ENCODE measurements around the gene PTPRD.

Gene PTPRD

GRCh38 chr9:8408575-8409190 lies 2204.1 kb downstream of the PTPRD start:
- in situ Hi-C loops (cut with HindIII; ENCODE audit: low sequenced_read_pairs): no loop called here
- TF ChIP-seq CTCF (IDR thresholded peaks at IDR 0.05; ENCODE audit: low read depth, low read length, missing control alignments): no peak
- no peak for DNase-seq (ENCODE audit: low read depth)
- no peak overlapping the region for H3K4me3 ChIP-seq (ENCODE audit: low read depth, low read length)

GRCh38 chr9:8401961-8402705 lies 2210.7 kb downstream of the PTPRD start:
- DNase-seq (ENCODE audit: low read depth): no peak
- TF ChIP-seq CTCF (IDR thresholded peaks at IDR 0.05; ENCODE audit: low read depth, low read length, missing control alignments): no peak
- in situ Hi-C loops (cut with HindIII; ENCODE audit: low sequenced_read_pairs): no loop called here
- H3K4me3 ChIP-seq (ENCODE audit: low read depth, low read length): no peak overlapping the region

- in situ Hi-C loops (cut with HindIII; ENCODE audit: low sequenced_read_pairs): no loop called here
- TF ChIP-seq CTCF (IDR thresholded peaks at IDR 0.05; ENCODE audit: low read depth, low read length, missing control alignments): no peak
- no peak overlapping the region for H3K4me3 ChIP-seq (ENCODE audit: low read depth, low read length)
- no peak for DNase-seq (ENCODE audit: low read depth)
These were observed 2212.4 kb downstream of the PTPRD start for GRCh38 chr9:8400378-8400777.

- no peak for TF ChIP-seq CTCF (IDR thresholded peaks at IDR 0.05; ENCODE audit: low read depth, low read length, missing control alignments)
- in situ Hi-C loops (cut with HindIII; ENCODE audit: low sequenced_read_pairs): no loop called here
- no peak for DNase-seq (ENCODE audit: low read depth)
- H3K4me3 ChIP-seq (ENCODE audit: low read depth, low read length): no peak overlapping the region
These were observed 2217.8 kb downstream of the PTPRD start for GRCh38 chr9:8395022-8395421.

GRCh38 chr9:8394341-8394740 lies 2218.5 kb downstream of the PTPRD start:
- TF ChIP-seq CTCF (IDR thresholded peaks at IDR 0.05; ENCODE audit: low read depth, low read length, missing control alignments): no peak

GRCh38 chr9:8392866-8393265 lies 2219.9 kb downstream of the PTPRD start:
- H3K4me3 ChIP-seq (ENCODE audit: low read depth, low read length): no peak overlapping the region
- no peak for TF ChIP-seq CTCF (IDR thresholded peaks at IDR 0.05; ENCODE audit: low read depth, low read length, missing control alignments)
- in situ Hi-C loops (cut with HindIII; ENCODE audit: low sequenced_read_pairs): no loop called here
- no peak for DNase-seq (ENCODE audit: low read depth)

More at GRCh38 chr9:8394341-8394740, 2218.5 kb downstream of the PTPRD start:
- DNase-seq (ENCODE audit: low read depth): no peak
- in situ Hi-C loops (cut with HindIII; ENCODE audit: low sequenced_read_pairs): no loop called here
- no peak overlapping the region for H3K4me3 ChIP-seq (ENCODE audit: low read depth, low read length)
